ENCODE results near the gene CCND1.
A peak's percentile ranks its signal among the peaks of the same experiment; 100 is the strongest.

Gene CCND1

GRCh38 chr11:69640995-69641581 is at the start of gene CCND1:
CCND1 (plus strand) TSS chr11:69641156; CDS start chr11:69641314, 158 bp downstream.
- Mint-ChIP-seq H3K9me3 (no peaks in the 10 kb centered on the region), H3K36me3 (no peaks in the 10 kb centered on the region), H3K4me3 (peak within 1 kb of the TSS; percentile 94), H3K27me3 (peaks cover 10% of the 10 kb centered on the region), H3K27ac (peak within 1 kb of the TSS; percentile 95), H3K4me1 (peaks cover 27% of the 10 kb centered on the region)

DNA sequence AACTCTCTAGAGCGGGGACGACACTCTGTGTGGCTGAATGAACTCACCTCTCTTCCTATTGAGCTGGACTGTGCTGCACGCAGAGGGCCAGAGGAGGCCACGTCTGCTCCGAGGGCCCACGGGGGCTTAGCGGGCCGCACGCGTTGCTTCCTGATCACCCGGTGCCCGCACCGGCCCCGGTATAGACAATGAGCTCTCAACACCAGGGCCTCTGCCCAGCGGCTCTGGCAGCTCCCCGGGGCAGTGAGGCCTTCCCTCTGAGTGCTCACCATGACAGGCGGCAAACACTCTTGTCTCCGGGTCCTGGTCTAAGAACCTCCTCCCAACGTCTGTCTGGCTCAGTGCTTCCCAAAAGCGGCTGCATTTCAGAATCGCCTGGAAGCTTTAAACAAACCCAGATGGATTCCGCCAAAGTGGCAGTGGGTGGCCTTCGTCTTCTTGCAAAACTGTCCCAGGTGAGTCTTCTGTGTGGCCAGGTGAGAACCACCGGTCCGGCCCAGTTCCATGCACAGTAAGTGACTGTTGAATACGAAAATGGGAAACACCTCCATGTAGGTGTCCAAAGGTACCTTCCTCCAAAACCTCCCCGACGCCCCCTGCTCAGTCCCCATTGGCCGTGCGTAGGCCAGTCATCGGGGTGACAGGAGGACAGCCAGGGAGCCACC is 47.8 kb upstream of the CCND1 start:
- Mint-ChIP-seq H3K36me3 (no peaks in the 10 kb centered on the region), H3K4me1 (no peaks in the 10 kb centered on the region), H3K27ac (no peak overlapping the region), H3K27me3 (no peaks in the 10 kb centered on the region), H3K4me3 (no peak overlapping the region), H3K9me3 (no peaks in the 10 kb centered on the region)

- H3K4me1 Mint-ChIP-seq, result no peaks in the 10 kb centered on the region
- H3K9me3 Mint-ChIP-seq, result no peaks in the 10 kb centered on the region
- no peak overlapping the region for H3K4me3 Mint-ChIP-seq
- no peaks in the 10 kb centered on the region for H3K36me3 Mint-ChIP-seq
- H3K27ac Mint-ChIP-seq, result no peak overlapping the region
- H3K27me3 Mint-ChIP-seq, result no peaks in the 10 kb centered on the region
These were observed 47.1 kb upstream of the CCND1 start for GRCh38 chr11:69593851-69594250.

GRCh38 chr11:69594481-69594880 is 46.5 kb upstream of the CCND1 start:
- Mint-ChIP-seq H3K9me3 (no peaks in the 10 kb centered on the region), H3K36me3 (no peaks in the 10 kb centered on the region), H3K27ac (no peak overlapping the region), H3K4me3 (no peak overlapping the region), H3K4me1 (no peaks in the 10 kb centered on the region), H3K27me3 (no peaks in the 10 kb centered on the region)

DNA sequence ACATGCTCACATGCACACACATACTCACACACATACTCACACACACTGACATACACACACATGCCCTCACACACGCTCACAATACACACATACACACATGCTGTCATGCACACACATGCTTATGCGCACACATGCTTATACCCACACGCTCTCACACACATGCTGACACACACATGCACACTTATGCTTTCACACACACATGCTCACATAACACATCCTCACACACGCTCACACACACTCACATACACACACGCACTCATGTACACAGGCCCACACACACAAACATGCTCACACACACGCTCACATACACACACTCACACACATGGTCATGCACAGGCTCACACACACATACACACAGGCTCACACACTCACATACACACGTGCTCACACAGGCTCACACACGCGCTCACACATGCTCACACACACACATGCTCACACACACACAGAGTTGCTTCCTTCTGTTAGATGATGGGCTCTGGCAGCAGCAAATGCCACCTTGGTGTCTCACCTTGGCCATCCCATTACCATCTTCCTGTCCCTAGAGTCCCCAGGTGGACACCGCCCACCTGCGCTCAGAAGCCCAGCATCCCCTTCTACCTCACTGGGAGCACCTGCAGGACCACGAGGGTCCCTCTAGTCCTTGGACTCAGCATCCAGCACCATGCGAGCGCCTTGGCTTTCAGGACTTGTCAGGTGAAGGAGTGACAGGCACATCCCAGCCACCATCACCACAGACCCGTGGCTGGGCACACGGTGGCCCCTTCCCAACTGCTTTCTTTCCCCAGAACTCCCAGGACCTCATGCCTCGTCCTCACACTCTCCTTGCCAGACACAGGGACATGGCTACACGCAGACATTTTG is 44.9 kb upstream of the CCND1 start:
- no peak overlapping the region for H3K4me3 Mint-ChIP-seq
- H3K4me1 Mint-ChIP-seq, result no peaks in the 10 kb centered on the region
- no peak overlapping the region for H3K27ac Mint-ChIP-seq
- no peaks in the 10 kb centered on the region for H3K36me3 Mint-ChIP-seq
- H3K9me3 Mint-ChIP-seq, result no peaks in the 10 kb centered on the region
- no peaks in the 10 kb centered on the region for H3K27me3 Mint-ChIP-seq

DNA sequence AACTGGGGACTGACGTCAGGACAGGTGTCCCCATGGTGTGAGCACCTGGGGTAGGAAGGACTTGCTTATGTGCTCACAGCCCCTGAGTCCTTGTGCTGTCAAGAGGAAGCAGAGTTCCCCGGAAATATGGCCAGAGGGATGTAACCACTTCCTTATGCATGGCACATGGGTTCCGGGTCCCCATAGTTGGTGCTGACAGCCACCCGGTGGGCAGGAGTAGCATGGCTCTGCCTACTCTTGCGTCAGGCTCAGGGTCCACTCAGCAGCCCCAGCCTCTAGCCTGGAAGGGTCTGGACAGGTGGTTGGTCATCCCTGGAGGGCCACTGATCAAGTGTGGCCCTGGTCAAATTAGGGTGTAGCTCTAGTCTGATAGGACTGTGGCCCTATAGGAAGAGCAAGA is 42.8 kb upstream of the CCND1 start:
- H3K27ac Mint-ChIP-seq, result no peak overlapping the region
- H3K4me1 Mint-ChIP-seq, result no peaks in the 10 kb centered on the region
- no peaks in the 10 kb centered on the region for H3K9me3 Mint-ChIP-seq
- H3K4me3 Mint-ChIP-seq, result no peak overlapping the region
- H3K36me3 Mint-ChIP-seq, result no peaks in the 10 kb centered on the region
- H3K27me3 Mint-ChIP-seq, result no peaks in the 10 kb centered on the region

- Mint-ChIP-seq H3K27ac (no peak overlapping the region), H3K4me3 (no peak overlapping the region), H3K27me3 (no peaks in the 10 kb centered on the region), H3K36me3 (no peaks in the 10 kb centered on the region), H3K9me3 (no peaks in the 10 kb centered on the region), H3K4me1 (no peaks in the 10 kb centered on the region)
These were observed 41.5 kb upstream of the CCND1 start for GRCh38 chr11:69599502-69599901.

GRCh38 chr11:69600001-69600400 is 41.0 kb upstream of the CCND1 start:
- no peaks in the 10 kb centered on the region for H3K9me3 Mint-ChIP-seq
- no peaks in the 10 kb centered on the region for H3K27me3 Mint-ChIP-seq
- H3K36me3 Mint-ChIP-seq, result no peaks in the 10 kb centered on the region

DNA sequence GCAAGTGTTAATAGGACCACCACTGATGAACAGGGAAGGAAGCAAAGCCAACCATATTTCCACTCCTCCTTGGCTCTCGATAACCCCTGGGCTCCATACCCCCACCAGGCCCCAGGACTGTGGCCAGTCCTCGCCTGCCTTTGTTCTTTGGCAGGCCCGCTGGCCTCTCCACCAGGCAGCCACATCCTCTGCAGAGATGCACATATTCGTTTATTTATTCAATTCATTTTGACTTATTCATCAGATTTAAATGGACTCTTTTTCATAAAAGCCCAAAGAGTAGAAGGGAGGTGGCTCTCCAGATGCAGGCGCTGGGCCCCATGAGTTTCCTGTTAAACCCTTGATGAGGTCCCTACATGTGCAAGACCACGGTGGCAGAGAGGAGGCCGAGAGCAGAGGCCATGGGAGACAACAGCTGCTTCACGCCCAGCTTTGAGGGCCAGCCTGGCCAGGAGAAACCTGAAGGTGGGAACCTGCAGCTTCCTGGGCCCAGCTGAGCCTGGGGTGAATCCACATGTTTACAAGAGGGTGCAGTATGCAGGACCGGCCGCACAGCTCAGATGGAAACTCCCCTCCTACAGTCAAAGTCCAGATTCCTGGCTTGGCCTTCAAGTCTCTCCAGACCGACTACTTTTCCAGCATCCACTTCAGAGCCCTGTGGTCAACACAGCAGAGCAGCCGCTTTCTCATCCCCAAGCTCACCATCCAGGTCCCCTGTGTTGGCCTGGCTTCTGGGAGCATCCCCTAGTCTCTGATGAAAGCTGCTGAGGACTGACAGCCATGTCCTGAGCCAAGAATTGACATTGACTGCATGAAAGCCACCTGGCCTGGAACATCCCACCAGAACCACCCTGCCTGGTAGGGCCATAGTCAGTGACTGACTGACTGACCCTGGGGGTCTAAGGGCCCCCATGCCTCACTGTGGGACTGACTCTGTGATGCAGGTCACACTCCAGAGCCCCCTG is 39.7 kb upstream of the CCND1 start:
- H3K4me3 Mint-ChIP-seq, result no peak overlapping the region
- no peaks in the 10 kb centered on the region for H3K4me1 Mint-ChIP-seq
- no peaks in the 10 kb centered on the region for H3K9me3 Mint-ChIP-seq
- H3K27ac Mint-ChIP-seq, result no peak overlapping the region
- H3K36me3 Mint-ChIP-seq, result no peaks in the 10 kb centered on the region
- H3K27me3 Mint-ChIP-seq, result no peaks in the 10 kb centered on the region

More at GRCh38 chr11:69600001-69600400, 41.0 kb upstream of the CCND1 start:
- no peak overlapping the region for H3K27ac Mint-ChIP-seq
- H3K4me1 Mint-ChIP-seq, result no peaks in the 10 kb centered on the region
- no peak overlapping the region for H3K4me3 Mint-ChIP-seq

DNA sequence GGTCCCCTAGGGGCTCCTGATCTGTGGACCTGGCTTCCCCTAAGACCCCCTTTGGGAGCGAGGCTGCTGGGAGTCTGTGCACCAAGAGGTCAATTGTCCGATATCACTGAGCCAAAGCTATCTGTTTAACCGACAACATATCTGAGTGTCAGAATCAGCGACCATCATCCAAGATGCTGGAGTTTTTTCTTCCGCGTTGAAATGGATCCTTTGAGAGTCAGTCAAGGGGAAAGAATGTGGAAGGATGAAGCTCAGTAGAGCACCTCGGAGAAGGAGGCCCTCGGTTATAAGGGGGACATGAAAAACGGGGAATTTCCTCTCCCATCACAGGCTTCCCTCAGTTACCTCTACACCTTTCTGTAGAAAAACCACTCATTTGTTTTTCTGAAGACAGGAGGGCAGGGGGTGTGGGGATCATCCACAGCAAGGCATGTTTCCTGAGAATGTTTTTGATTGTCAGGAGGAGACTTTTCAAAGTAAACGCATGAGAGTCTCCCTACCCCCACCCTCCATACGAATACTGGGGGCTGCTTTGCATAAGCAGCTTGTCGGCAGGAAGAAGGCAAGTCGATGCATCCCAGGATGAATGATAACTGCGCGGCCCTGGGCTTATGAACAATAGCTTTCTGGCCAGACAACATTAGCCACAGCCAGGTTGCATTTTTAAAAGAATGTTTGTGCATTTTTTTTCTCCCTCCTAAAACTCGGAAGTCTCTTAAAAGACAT is 37.7 kb upstream of the CCND1 start:
- no peaks in the 10 kb centered on the region for H3K4me1 Mint-ChIP-seq
- H3K27ac Mint-ChIP-seq, result no peak overlapping the region
- no peaks in the 10 kb centered on the region for H3K9me3 Mint-ChIP-seq
- H3K36me3 Mint-ChIP-seq, result peaks cover 2% of the 10 kb centered on the region
- no peak overlapping the region for H3K4me3 Mint-ChIP-seq
- no peaks in the 10 kb centered on the region for H3K27me3 Mint-ChIP-seq

DNA sequence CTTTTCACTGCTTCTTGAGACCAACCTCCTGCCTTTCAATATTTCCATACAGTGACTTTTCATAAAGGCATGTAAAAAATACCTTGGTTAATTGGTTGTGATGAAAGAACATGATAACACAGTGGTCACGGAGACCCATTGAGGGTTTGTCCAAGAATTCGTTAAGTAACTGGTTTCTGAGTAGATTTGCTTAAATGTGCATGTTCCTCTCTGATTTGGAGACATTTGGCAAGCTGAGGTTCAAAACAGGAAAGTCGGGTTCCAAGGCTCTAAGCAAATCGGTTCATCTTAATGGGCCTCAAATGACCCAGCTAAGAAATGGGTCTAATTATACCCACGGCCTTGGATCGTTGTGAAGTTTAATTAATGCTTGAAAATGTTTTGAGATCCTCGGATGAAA is 36.9 kb upstream of the CCND1 start:
- H3K27me3 Mint-ChIP-seq, result peaks cover 1% of the 10 kb centered on the region
- peaks cover 3% of the 10 kb centered on the region for H3K36me3 Mint-ChIP-seq
- H3K4me1 Mint-ChIP-seq, result no peaks in the 10 kb centered on the region
- H3K4me3 Mint-ChIP-seq, result no peak overlapping the region
- no peak overlapping the region for H3K27ac Mint-ChIP-seq
- no peaks in the 10 kb centered on the region for H3K9me3 Mint-ChIP-seq

DNA sequence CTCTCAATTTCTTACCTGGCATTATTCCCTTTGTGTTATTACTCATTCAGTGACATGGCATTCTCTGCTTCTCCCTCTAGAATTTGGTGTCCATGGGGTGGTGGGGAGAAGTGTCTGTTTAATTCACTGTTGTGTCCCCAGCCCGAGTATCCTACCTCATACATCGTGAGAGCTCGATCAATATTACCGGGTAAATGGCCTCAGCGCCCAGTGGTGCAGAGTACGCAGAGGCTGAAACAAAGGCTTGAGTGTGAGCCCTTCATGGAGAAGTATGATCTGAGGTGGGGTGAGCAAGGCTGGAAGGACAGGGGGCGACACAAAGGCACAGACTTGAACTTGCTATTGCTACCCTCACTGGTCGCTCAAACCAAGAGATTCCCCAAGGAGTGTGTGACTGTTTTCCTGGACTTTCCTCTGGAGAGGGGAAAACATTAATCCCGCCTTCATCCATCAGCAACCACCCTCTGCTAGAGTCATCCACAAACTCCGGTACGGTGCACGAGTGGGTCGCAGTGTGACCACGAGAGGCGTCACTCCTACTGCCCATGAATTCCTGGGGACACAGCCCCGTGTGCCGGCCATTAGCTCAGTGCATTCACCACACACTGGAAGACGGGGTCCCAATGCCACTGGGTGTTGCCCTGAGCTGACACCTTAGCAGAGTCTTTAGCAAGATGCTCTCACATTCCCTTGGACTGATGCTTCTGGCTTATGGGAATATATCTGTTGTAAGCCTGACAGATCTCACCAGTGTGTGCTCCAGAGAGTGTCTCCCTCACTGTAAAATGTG is 35.0 kb upstream of the CCND1 start:
- Mint-ChIP-seq H3K4me1 (no peaks in the 10 kb centered on the region), H3K4me3 (no peak overlapping the region), H3K36me3 (peaks cover 3% of the 10 kb centered on the region), H3K27me3 (peaks cover 1% of the 10 kb centered on the region), H3K9me3 (no peaks in the 10 kb centered on the region), H3K27ac (no peak overlapping the region)

DNA sequence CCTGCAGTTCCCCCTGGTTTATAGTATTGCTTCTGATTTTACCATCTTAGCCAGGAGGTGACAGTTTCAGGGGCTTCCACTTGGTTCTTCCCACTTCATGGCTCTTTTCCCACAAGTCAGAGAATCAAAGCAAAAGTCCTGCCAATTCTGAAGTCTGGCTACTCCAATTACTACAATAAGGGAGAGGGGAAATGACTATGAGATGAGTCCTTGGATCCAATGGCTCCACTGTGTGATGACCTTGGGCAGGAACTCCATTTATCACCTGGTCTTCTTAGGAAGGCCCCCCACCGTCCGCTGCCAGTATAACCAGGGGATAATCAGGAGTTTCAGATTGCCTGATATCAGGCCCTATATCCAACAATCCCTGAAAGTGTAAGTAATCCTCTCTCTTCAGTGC is 31.6 kb upstream of the CCND1 start:
- Mint-ChIP-seq H3K4me1 (no peaks in the 10 kb centered on the region), H3K27me3 (peaks cover 1% of the 10 kb centered on the region), H3K9me3 (no peaks in the 10 kb centered on the region), H3K36me3 (peaks cover 3% of the 10 kb centered on the region), H3K4me3 (no peak overlapping the region), H3K27ac (no peak overlapping the region)
